ENCODE measurements around the gene SERPINB1.

GRCh38 chr6:2854396-2854982, 12.8 kb upstream of the SERPINB1 start:
- TF ChIP-seq CTCF (IDR thresholded peaks at IDR 0.05), result no peak
- no peak for TF ChIP-seq POLR2A (IDR thresholded peaks at IDR 0.05)
- TF ChIP-seq POLR2AphosphoS5 (IDR thresholded peaks at IDR 0.05), result no peak

All from gastroesophageal sphincter (tissue), 3 donors.